GM23338 (cell line): ENCODE results near the gene IRF5. TPM values are rescaled to one million over a fixed set of nuclear protein-coding genes. Genes with fewer than 3 reads are reported as not detected.

Source experiments
- ATAC-seq: fragments of 200-7000 bp; cut with Tn5 transposase; 3 replicates; pipeline ENCODE4 v1.9.1; 2020
- DNase-seq: peaks from one replicate; pipeline ENCODE4 v3.0.0-alpha.2; 2015; ENCODE audit warnings: low spot score
- H2AFZ ChIP-seq: fragments of 200-600 bp; sonication (generic); 2 replicates; pipeline ENCODE4 v1.8.0; 2016; ENCODE audit warnings: antibody characterized with exemption, mild to moderate bottlenecking, moderate library complexity
- H3F3A ChIP-seq: fragments of 200-600 bp; sonication (generic); replicated peaks from 2 replicates; pipeline ENCODE4 v1.8.0; 2017; ENCODE audit warnings: antibody characterized with exemption, mixed run types, low read depth
- H3K27ac ChIP-seq: fragments of 200-600 bp; sonication (generic); 2 replicates; pipeline ENCODE4 v1.6.1; 2016; ENCODE audit warnings: low read depth
- H3K27me3 ChIP-seq: fragments of 200-600 bp; sonication (generic); 2 replicates; pipeline ENCODE4 v1.8.0; 2016; ENCODE audit warnings: mild to moderate bottlenecking, mixed run types, moderate library complexity; ENCODE audit not compliant: insufficient read depth
- H3K36me3 ChIP-seq: fragments of 200-600 bp; sonication (generic); 2 replicates; pipeline ENCODE4 v1.8.0; 2016; ENCODE audit warnings: mild to moderate bottlenecking; ENCODE audit not compliant: insufficient read depth
- H3K4me1 ChIP-seq: fragments of 200-600 bp; sonication (generic); 2 replicates; pipeline ENCODE4 v1.8.0; 2016; ENCODE audit warnings: mild to moderate bottlenecking, moderate library complexity; ENCODE audit not compliant: insufficient read depth
- H3K4me2 ChIP-seq: fragments of 200-600 bp; sonication (generic); 2 replicates; pipeline ENCODE4 v1.7.1; 2017; ENCODE audit warnings: mixed run types
- H3K4me3 ChIP-seq: fragments of 200-600 bp; sonication (generic); 2 replicates; pipeline ENCODE4 v1.6.1; 2016; ENCODE audit warnings: mixed run types
- H3K79me2 ChIP-seq: fragments of 200-600 bp; sonication (generic); replicated peaks from 2 replicates; pipeline ENCODE4 v1.8.0; 2017; ENCODE audit warnings: mild to moderate bottlenecking; ENCODE audit not compliant: insufficient read depth
- H3K9me2 ChIP-seq: fragments of 200-600 bp; sonication (generic); 2 replicates; pipeline ENCODE4 v1.8.0; 2017; ENCODE audit not compliant: insufficient read depth
- H4K20me1 ChIP-seq: fragments of 200-600 bp; sonication (generic); replicated peaks from 2 replicates; pipeline ENCODE4 v1.8.0; 2017; ENCODE audit warnings: mild to moderate bottlenecking; ENCODE audit not compliant: insufficient read depth
- H3K27ac Mint-ChIP-seq: 2 replicates; pipeline ENCODE4 v1.8.0; 2020; ENCODE audit warnings: inconsistent platforms, mild to moderate bottlenecking, moderate library complexity, mixed read lengths
- H3K27me3 Mint-ChIP-seq: 3 replicates; pipeline ENCODE4 v1.8.0; 2022; ENCODE audit warnings: low read depth, mild to moderate bottlenecking, moderate library complexity, mixed read lengths, inconsistent platforms; ENCODE audit not compliant: insufficient read depth, poor library complexity
- H3K36me3 Mint-ChIP-seq: 3 replicates; pipeline ENCODE4 v1.8.0; 2021; ENCODE audit warnings: low read depth, mild to moderate bottlenecking, inconsistent platforms, moderate library complexity, mixed read lengths
- H3K4me1 Mint-ChIP-seq: 3 replicates; pipeline ENCODE4 v1.8.0; 2020; ENCODE audit warnings: mild to moderate bottlenecking, inconsistent platforms, mixed read lengths
- H3K4me3 Mint-ChIP-seq: 3 replicates; pipeline ENCODE4 v1.8.0; 2021; ENCODE audit warnings: moderate library complexity, mild to moderate bottlenecking, inconsistent platforms, mixed read lengths
- H3K9me3 Mint-ChIP-seq: 3 replicates; pipeline ENCODE4 v1.8.0; 2020; ENCODE audit warnings: moderate library complexity, mild to moderate bottlenecking, inconsistent platforms, mixed read lengths
- CREB1 ChIP-seq: fragments of 250-450 bp; sonication (Bioruptor Pico); IDR thresholded peaks from 2 replicates; pipeline ENCODE4 v1.5.0; 2020; ENCODE audit warnings: low read depth, mild to moderate bottlenecking, moderate library complexity
- EZH2 ChIP-seq: fragments of 200-600 bp; sonication (generic); IDR thresholded peaks from one replicate; pipeline ENCODE4 v1.8.0; 2017; ENCODE audit warnings: antibody characterized with exemption, mild to moderate bottlenecking, low read depth; ENCODE audit not compliant: unreplicated experiment
- EZH2phosphoT487 ChIP-seq: fragments of 200-600 bp; sonication (generic); IDR thresholded peaks from one replicate; pipeline ENCODE4 v1.8.1; 2018; ENCODE audit warnings: antibody characterized with exemption; ENCODE audit not compliant: unreplicated experiment
- JUNB ChIP-seq: IDR thresholded peaks from one replicate; pipeline ENCODE4 v1.6.1; 2016; ENCODE audit warnings: antibody characterized with exemption; ENCODE audit not compliant: unreplicated experiment
- NANOG ChIP-seq: IDR thresholded peaks from 2 replicates; pipeline ENCODE4 v1.6.1; 2016; ENCODE audit warnings: antibody characterized with exemption, borderline replicate concordance
- POLR2AphosphoS5 ChIP-seq: IDR thresholded peaks from 2 replicates; pipeline ENCODE4 v1.6.1; 2016; ENCODE audit warnings: antibody characterized with exemption, low read depth
- STAT1 ChIP-seq: IDR thresholded peaks from one replicate; pipeline ENCODE4 v1.6.1; 2016; ENCODE audit warnings: antibody characterized with exemption; ENCODE audit not compliant: unreplicated experiment
- ZNF114 ChIP-seq: fragments of 250-450 bp; sonication (Bioruptor Pico); IDR thresholded peaks from 2 replicates; pipeline ENCODE4 v1.5.0; 2020; ENCODE audit warnings: mild to moderate bottlenecking, moderate library complexity
- ZNF331 ChIP-seq: fragments of 250-450 bp; sonication (Bioruptor Pico); IDR thresholded peaks from 2 replicates; pipeline ENCODE4 v1.5.0; 2020; ENCODE audit warnings: low read depth, mild to moderate bottlenecking, moderate library complexity
- polyA plus RNA-seq: library from polyadenylated mRNA; unstranded; fragments of >200 nt; fragmentation: Nextera tagmentation; extraction: Ambion mirVana; gene quantifications from 2 replicates; pipeline ENCODE4 v1.2.1, GENCODE V29; 2016
- total RNA-seq: library from RNA; depleted of rRNA; stranded (reverse); fragments of >200 nt; shearing (Covaris generic); gene quantifications from 2 replicates; pipeline ENCODE4 v1.2.3, GENCODE V29; 2014
- TF ChIP-seq, protein P1 (sequence below): IDR thresholded peaks from one replicate; pipeline ENCODE4 v1.6.1; 2018; ENCODE audit warnings: antibody characterized with exemption; ENCODE audit not compliant: unreplicated experiment
- TF ChIP-seq, protein P2 (sequence below), 2 experiments: fragments of 200-600 bp in 1 of 2; sonication (generic) in 1 of 2; conservative IDR thresholded peaks; 2 replicates each; pipeline versions ENCODE4 v1.5.1 to v1.6.1; 2016 to 2017; ENCODE audit warnings: antibody characterized with exemption in 2 of 2, low read depth in 2 of 2, mild to moderate bottlenecking in 2 of 2, moderate library complexity in 1 of 2
- TF ChIP-seq, protein P3 (sequence below): fragments of 250-450 bp; sonication (Bioruptor Pico); IDR thresholded peaks from 2 replicates; pipeline ENCODE4 v1.5.0; 2020; ENCODE audit warnings: mild to moderate bottlenecking, moderate library complexity
- TF ChIP-seq, protein P4 (sequence below): IDR thresholded peaks from 2 replicates; pipeline ENCODE4 v1.6.1; 2016; ENCODE audit warnings: antibody characterized with exemption

IRF5 gene
- total and polyA plus RNA-seq, 2 experiments from 2014 or later: 0.37 to 3.7 TPM

DNA sequence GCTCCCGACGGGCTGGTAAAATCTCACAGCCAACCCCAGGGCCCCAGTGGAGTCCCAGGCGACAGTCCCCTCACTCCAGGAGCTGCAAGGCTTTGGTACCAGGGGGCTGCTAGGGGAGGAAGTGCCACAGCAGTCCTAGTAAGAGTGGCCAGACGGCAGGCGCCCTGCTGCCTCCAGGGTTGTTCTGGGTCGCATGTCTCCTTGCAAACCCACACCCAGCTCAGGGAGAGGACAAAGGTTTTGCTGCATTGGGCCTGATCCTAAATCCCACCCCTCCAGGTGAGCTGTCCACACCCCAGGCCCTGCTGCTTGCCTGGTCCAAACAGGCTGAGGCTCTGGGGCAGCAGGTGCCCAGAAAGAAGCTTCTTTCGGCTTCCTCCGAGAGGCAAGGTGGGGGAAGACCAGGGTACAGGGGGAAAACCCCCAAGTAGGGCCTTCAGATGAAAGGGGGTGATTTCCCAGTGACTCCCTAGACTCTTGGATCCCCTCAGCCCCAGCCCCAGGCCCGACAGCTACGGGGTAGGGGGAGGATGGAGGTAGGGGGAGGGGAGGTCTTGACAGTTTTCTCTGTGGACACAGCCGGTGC, 23.1 kb upstream of the IRF5 start:
- peaks cover 76% of the 10 kb centered on the region for H3K27me3 ChIP-seq
- H3K4me3 Mint-ChIP-seq: peak overlapping the region; percentile 48
- peak overlapping the region; percentile 68 for H3K4me2 ChIP-seq
- no peaks in the 10 kb centered on the region for H3K79me2 ChIP-seq
- H4K20me1 ChIP-seq: no peaks in the 10 kb centered on the region
- H3K4me3 ChIP-seq: peak overlapping the region; percentile 43; the same call in 1 of the 2 replicates
- peaks cover 8% of the 10 kb centered on the region for H3F3A ChIP-seq
- H3K36me3 ChIP-seq: no peaks in the 10 kb centered on the region
- H3K27ac Mint-ChIP-seq: no peak overlapping the region
- TF ChIP-seq NANOG: no peak
- no peak for TF ChIP-seq POLR2AphosphoS5
- no peak for TF ChIP-seq STAT1
- no peak for TF ChIP-seq EZH2
- TF ChIP-seq CREB1: no peak
- no peak for TF ChIP-seq EZH2phosphoT487
- TF ChIP-seq ZNF331: no peak
- TF ChIP-seq, protein P1, sequence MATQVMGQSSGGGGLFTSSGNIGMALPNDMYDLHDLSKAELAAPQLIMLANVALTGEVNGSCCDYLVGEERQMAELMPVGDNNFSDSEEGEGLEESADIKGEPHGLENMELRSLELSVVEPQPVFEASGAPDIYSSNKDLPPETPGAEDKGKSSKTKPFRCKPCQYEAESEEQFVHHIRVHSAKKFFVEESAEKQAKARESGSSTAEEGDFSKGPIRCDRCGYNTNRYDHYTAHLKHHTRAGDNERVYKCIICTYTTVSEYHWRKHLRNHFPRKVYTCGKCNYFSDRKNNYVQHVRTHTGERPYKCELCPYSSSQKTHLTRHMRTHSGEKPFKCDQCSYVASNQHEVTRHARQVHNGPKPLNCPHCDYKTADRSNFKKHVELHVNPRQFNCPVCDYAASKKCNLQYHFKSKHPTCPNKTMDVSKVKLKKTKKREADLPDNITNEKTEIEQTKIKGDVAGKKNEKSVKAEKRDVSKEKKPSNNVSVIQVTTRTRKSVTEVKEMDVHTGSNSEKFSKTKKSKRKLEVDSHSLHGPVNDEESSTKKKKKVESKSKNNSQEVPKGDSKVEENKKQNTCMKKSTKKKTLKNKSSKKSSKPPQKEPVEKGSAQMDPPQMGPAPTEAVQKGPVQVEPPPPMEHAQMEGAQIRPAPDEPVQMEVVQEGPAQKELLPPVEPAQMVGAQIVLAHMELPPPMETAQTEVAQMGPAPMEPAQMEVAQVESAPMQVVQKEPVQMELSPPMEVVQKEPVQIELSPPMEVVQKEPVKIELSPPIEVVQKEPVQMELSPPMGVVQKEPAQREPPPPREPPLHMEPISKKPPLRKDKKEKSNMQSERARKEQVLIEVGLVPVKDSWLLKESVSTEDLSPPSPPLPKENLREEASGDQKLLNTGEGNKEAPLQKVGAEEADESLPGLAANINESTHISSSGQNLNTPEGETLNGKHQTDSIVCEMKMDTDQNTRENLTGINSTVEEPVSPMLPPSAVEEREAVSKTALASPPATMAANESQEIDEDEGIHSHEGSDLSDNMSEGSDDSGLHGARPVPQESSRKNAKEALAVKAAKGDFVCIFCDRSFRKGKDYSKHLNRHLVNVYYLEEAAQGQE: no peak
- TF ChIP-seq, protein P2, sequence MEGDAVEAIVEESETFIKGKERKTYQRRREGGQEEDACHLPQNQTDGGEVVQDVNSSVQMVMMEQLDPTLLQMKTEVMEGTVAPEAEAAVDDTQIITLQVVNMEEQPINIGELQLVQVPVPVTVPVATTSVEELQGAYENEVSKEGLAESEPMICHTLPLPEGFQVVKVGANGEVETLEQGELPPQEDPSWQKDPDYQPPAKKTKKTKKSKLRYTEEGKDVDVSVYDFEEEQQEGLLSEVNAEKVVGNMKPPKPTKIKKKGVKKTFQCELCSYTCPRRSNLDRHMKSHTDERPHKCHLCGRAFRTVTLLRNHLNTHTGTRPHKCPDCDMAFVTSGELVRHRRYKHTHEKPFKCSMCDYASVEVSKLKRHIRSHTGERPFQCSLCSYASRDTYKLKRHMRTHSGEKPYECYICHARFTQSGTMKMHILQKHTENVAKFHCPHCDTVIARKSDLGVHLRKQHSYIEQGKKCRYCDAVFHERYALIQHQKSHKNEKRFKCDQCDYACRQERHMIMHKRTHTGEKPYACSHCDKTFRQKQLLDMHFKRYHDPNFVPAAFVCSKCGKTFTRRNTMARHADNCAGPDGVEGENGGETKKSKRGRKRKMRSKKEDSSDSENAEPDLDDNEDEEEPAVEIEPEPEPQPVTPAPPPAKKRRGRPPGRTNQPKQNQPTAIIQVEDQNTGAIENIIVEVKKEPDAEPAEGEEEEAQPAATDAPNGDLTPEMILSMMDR (conservative IDR thresholded peaks at IDR 0.05; ENCODE audit: low read depth in 2 of 2): no peak
- no peak for TF ChIP-seq JUNB
- TF ChIP-seq, protein P3, sequence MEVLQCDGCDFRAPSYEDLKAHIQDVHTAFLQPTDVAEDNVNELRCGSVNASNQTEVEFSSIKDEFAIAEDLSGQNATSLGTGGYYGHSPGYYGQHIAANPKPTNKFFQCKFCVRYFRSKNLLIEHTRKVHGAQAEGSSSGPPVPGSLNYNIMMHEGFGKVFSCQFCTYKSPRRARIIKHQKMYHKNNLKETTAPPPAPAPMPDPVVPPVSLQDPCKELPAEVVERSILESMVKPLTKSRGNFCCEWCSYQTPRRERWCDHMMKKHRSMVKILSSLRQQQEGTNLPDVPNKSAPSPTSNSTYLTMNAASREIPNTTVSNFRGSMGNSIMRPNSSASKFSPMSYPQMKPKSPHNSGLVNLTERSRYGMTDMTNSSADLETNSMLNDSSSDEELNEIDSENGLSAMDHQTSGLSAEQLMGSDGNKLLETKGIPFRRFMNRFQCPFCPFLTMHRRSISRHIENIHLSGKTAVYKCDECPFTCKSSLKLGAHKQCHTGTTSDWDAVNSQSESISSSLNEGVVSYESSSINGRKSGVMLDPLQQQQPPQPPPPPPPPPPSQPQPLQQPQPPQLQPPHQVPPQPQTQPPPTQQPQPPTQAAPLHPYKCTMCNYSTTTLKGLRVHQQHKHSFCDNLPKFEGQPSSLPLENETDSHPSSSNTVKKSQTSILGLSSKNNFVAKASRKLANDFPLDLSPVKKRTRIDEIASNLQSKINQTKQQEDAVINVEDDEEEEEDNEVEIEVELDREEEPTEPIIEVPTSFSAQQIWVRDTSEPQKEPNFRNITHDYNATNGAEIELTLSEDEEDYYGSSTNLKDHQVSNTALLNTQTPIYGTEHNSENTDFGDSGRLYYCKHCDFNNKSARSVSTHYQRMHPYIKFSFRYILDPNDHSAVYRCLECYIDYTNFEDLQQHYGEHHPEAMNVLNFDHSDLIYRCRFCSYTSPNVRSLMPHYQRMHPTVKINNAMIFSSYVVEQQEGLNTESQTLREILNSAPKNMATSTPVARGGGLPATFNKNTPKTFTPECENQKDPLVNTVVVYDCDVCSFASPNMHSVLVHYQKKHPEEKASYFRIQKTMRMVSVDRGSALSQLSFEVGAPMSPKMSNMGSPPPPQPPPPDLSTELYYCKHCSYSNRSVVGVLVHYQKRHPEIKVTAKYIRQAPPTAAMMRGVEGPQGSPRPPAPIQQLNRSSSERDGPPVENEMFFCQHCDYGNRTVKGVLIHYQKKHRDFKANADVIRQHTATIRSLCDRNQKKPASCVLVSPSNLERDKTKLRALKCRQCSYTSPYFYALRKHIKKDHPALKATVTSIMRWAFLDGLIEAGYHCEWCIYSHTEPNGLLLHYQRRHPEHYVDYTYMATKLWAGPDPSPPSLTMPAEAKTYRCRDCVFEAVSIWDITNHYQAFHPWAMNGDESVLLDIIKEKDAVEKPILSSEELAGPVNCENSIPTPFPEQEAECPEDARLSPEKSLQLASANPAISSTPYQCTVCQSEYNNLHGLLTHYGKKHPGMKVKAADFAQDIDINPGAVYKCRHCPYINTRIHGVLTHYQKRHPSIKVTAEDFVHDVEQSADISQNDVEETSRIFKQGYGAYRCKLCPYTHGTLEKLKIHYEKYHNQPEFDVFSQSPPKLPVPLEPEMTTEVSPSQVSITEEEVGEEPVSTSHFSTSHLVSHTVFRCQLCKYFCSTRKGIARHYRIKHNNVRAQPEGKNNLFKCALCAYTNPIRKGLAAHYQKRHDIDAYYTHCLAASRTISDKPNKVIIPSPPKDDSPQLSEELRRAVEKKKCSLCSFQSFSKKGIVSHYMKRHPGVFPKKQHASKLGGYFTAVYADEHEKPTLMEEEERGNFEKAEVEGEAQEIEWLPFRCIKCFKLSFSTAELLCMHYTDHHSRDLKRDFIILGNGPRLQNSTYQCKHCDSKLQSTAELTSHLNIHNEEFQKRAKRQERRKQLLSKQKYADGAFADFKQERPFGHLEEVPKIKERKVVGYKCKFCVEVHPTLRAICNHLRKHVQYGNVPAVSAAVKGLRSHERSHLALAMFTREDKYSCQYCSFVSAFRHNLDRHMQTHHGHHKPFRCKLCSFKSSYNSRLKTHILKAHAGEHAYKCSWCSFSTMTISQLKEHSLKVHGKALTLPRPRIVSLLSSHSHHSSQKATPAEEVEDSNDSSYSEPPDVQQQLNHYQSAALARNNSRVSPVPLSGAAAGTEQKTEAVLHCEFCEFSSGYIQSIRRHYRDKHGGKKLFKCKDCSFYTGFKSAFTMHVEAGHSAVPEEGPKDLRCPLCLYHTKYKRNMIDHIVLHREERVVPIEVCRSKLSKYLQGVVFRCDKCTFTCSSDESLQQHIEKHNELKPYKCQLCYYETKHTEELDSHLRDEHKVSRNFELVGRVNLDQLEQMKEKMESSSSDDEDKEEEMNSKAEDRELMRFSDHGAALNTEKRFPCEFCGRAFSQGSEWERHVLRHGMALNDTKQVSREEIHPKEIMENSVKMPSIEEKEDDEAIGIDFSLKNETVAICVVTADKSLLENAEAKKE (CRISPR knock-in tag): no peak
- TF ChIP-seq ZNF114 (CRISPR knock-in tag): no peak
- TF ChIP-seq, protein P4, sequence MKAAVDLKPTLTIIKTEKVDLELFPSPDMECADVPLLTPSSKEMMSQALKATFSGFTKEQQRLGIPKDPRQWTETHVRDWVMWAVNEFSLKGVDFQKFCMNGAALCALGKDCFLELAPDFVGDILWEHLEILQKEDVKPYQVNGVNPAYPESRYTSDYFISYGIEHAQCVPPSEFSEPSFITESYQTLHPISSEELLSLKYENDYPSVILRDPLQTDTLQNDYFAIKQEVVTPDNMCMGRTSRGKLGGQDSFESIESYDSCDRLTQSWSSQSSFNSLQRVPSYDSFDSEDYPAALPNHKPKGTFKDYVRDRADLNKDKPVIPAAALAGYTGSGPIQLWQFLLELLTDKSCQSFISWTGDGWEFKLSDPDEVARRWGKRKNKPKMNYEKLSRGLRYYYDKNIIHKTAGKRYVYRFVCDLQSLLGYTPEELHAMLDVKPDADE: no peak
- 0 out of 2 replicates have a peak overlapping the region, but pooled peaks have one; percentile 18 for H2AFZ ChIP-seq
- H3K4me1 ChIP-seq: peaks cover 20% of the 10 kb centered on the region
- H3K4me1 Mint-ChIP-seq: peaks cover 25% of the 10 kb centered on the region
- H3K27ac ChIP-seq: no peak overlapping the region
- peak; percentile 62 for DNase-seq
- no peaks in the 10 kb centered on the region; the same call in 2 of the 3 replicates for H3K36me3 Mint-ChIP-seq
- ATAC-seq: peak; percentile 3
- peaks cover 57% of the 10 kb centered on the region for H3K27me3 Mint-ChIP-seq
- H3K9me3 Mint-ChIP-seq: no peaks in the 10 kb centered on the region; the same call in 2 of the 3 replicates
- no peaks in the 10 kb centered on the region for H3K9me2 ChIP-seq
